Stimulated activated CD4-positive, alpha-beta T cell treated with anti-CD3 and anti-CD28 coated beads, Interleukin-4, amount 100 ng/mL, for 4 hours (primary cell): ENCODE data around the gene RETSAT.
"Not testable (repeated sequence)": the region's sequence is repeated elsewhere in the genome, so short reads cannot be mapped to it uniquely, and the experiment has no call there.

Experiments
- DNase-seq, 2 experiments: peaks; one replicate each; pipeline ENCODE4 v3.0.0-alpha.2; 2020

Gene RETSAT

GRCh38 chr2:85378257-85378656 is 23.9 kb upstream of the RETSAT start:
- DNase-seq = no peak

- no peak for DNase-seq
Observed at GRCh38 chr2:85377083-85377482, 22.8 kb upstream of the RETSAT start.

GRCh38 chr2:85376291-85377065 is 22.1 kb upstream of the RETSAT start:
- DNase-seq = no peak

- DNase-seq = no peak
Observed at GRCh38 chr2:85371045-85371444, 16.7 kb upstream of the RETSAT start.

- DNase-seq = no peak
Observed at GRCh38 chr2:85369500-85369899, 15.2 kb upstream of the RETSAT start.

GRCh38 chr2:85368921-85369320 is 14.6 kb upstream of the RETSAT start:
- DNase-seq = no peak

GRCh38 chr2:85367180-85367579 is 12.9 kb upstream of the RETSAT start:
- DNase-seq = no peak

- DNase-seq = not testable (repeated sequence)
Observed at GRCh38 chr2:85362653-85363387, 8.5 kb upstream of the RETSAT start.

- DNase-seq = no peak
Observed at GRCh38 chr2:85357736-85358135, 3.4 kb upstream of the RETSAT start.

GRCh38 chr2:85356186-85356585 is 1.9 kb upstream of the RETSAT start:
- no peak for DNase-seq

GRCh38 chr2:85355521-85355920 is 1.2 kb upstream of the RETSAT start:
- no peak for DNase-seq

GRCh38 chr2:85355073-85355410 is 714 bp upstream of the RETSAT start:
- DNase-seq = no peak

- peak in 1 of 2 experiments; percentile 5 for DNase-seq
Observed at GRCh38 chr2:85353876-85354285, 447 bp downstream of the RETSAT start.

GRCh38 chr2:85347599-85347998 is 6.7 kb downstream of the RETSAT start:
- DNase-seq = no peak

- DNase-seq = no peak
Observed at GRCh38 chr2:85344356-85344954, 9.9 kb downstream of the RETSAT start.

- DNase-seq = not testable (repeated sequence)
Observed at GRCh38 chr2:85343207-85343895, 11.0 kb downstream of the RETSAT start.

- DNase-seq = no peak
Observed at GRCh38 chr2:85342156-85342555, 12.2 kb downstream of the RETSAT start.

- no peak for DNase-seq
Observed at GRCh38 chr2:85341269-85342029, 12.9 kb downstream of the RETSAT start.

- no peak for DNase-seq
Observed at GRCh38 chr2:85340034-85340892, 14.1 kb downstream of the RETSAT start.

GRCh38 chr2:85334928-85335327 is 19.4 kb downstream of the RETSAT start:
- no peak for DNase-seq

GRCh38 chr2:85333877-85334276 is 20.5 kb downstream of the RETSAT start:
- DNase-seq = not testable (repeated sequence)
